ENCODE measurements around the gene SYNCRIP. TPM values are rescaled to one million over a fixed set of nuclear protein-coding genes. Genes with fewer than 3 reads are reported as not detected.

SYNCRIP gene
- total and polyA plus RNA-seq, 2 of the 13 experiments (the other 11 are each of a cell fraction or from before 2014, with no cell fraction given) = 8.1 to 112 TPM

DNA sequence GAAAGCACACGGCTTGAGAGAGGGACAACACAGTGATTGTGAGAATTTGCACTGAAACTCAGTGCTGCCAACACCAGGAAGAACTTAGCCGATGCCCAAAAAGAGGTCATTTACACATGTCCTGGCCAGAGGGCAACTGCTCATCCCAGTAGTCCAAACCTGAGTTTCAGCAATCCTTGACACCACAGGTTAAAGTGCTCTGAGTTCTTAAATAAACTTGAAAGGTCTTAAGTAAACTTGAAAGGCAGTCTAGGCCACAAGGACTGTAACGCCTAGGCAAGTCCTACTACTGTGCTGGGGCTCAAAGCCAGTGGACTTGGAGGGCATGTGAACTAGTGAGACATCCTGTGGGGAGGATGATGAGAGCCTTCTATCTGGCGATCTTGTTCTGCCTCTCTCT is 63.1 kb downstream of the SYNCRIP start:
- H3K4me1 ChIP-seq (ENCODE audit: insufficient read depth, low read length) = peaks cover 54% of the 10 kb centered on the region
- CTCF ChIA-PET (ENCODE audit: low intra/inter-chr PET ratio, low total read pairs) = no interaction called here

More for the DNA sequence above, 63.1 kb downstream of the SYNCRIP start:
- DNase-seq (ENCODE audit: low spot score) (no peak), FAIRE-seq (no peak), ATAC-seq (peak; percentile 35)
- WGBS (ENCODE audit: low lambda C conversion rate) = 81% methylated on average over 4 of the region's 4 CpGs
- Histone ChIP-seq H3K4me2 (ENCODE audit: low read depth, low read length) (no peak overlapping the region), H3K27me3 (ENCODE audit: control insufficient read depth in 1 of 2, insufficient read depth in 2 of 2, low read length in 2 of 2) (no peaks in the 10 kb centered on the region), H3K36me3 (replicated peaks in 1 of 2; ENCODE audit: control insufficient read depth in 1 of 2, insufficient read depth in 2 of 2, low read length in 2 of 2) (no peaks in the 10 kb centered on the region), H3K9ac (ENCODE audit: insufficient read depth, low read depth, low read length) (0 out of 2 replicates have a peak overlapping the region, but pooled peaks have one; percentile 14), H4K20me1 (ENCODE audit: insufficient read depth, low read length) (peaks cover 14% of the 10 kb centered on the region; the same call in 1 of the 2 replicates), H2AFZ (ENCODE audit: low read length) (no peak overlapping the region), H3K27ac (ENCODE audit: extremely low read length, insufficient read depth, low read length) (peak overlapping the region; percentile 45), H3K9me3 (ENCODE audit: low read length) (peaks cover 13% of the 10 kb centered on the region; the same call in 1 of the 2 replicates), H3K4me3 (replicated peaks in 1 of 3; ENCODE audit: insufficient read depth in 1 of 3, low read depth in 2 of 3, low read length in 3 of 3) (no peak overlapping the region), H3K79me2 (ENCODE audit: insufficient read depth, low read length) (peaks cover 77% of the 10 kb centered on the region)
- POLR2A ChIA-PET = no interaction called here
- BruUV-seq (replicated peaks) = no TSS peak
- in situ Hi-C loops (cut with HindIII; ENCODE audit: extremely low pct_ligation_motif_present, low pct_unique_long_range_greater_than_20kb) = no loop called here
- TF ChIP-seq ZNF816 (CRISPR knock-in tag; IDR thresholded peaks at IDR 0.05; ENCODE audit: borderline replicate concordance) (no peak), HNF4A (CRISPR knock-in tag; IDR thresholded peaks at IDR 0.05) (peak; percentile 22; the same call in 1 of the 2 replicates), SOX13 (IDR thresholded peaks at IDR 0.05) (no peak), SOX13 (CRISPR knock-in tag; conservative IDR thresholded peaks at IDR 0.05 in 1 of 2, IDR thresholded peaks at IDR 0.05 in 1 of 2) (no peak), NFIC (IDR thresholded peaks at IDR 0.05; ENCODE audit: low read length) (no peak)
- TF ChIP-seq, protein P1, sequence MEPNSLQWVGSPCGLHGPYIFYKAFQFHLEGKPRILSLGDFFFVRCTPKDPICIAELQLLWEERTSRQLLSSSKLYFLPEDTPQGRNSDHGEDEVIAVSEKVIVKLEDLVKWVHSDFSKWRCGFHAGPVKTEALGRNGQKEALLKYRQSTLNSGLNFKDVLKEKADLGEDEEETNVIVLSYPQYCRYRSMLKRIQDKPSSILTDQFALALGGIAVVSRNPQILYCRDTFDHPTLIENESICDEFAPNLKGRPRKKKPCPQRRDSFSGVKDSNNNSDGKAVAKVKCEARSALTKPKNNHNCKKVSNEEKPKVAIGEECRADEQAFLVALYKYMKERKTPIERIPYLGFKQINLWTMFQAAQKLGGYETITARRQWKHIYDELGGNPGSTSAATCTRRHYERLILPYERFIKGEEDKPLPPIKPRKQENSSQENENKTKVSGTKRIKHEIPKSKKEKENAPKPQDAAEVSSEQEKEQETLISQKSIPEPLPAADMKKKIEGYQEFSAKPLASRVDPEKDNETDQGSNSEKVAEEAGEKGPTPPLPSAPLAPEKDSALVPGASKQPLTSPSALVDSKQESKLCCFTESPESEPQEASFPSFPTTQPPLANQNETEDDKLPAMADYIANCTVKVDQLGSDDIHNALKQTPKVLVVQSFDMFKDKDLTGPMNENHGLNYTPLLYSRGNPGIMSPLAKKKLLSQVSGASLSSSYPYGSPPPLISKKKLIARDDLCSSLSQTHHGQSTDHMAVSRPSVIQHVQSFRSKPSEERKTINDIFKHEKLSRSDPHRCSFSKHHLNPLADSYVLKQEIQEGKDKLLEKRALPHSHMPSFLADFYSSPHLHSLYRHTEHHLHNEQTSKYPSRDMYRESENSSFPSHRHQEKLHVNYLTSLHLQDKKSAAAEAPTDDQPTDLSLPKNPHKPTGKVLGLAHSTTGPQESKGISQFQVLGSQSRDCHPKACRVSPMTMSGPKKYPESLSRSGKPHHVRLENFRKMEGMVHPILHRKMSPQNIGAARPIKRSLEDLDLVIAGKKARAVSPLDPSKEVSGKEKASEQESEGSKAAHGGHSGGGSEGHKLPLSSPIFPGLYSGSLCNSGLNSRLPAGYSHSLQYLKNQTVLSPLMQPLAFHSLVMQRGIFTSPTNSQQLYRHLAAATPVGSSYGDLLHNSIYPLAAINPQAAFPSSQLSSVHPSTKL (CRISPR knock-in tag; IDR thresholded peaks at IDR 0.05) = no peak
- TF ChIP-seq, protein P2, sequence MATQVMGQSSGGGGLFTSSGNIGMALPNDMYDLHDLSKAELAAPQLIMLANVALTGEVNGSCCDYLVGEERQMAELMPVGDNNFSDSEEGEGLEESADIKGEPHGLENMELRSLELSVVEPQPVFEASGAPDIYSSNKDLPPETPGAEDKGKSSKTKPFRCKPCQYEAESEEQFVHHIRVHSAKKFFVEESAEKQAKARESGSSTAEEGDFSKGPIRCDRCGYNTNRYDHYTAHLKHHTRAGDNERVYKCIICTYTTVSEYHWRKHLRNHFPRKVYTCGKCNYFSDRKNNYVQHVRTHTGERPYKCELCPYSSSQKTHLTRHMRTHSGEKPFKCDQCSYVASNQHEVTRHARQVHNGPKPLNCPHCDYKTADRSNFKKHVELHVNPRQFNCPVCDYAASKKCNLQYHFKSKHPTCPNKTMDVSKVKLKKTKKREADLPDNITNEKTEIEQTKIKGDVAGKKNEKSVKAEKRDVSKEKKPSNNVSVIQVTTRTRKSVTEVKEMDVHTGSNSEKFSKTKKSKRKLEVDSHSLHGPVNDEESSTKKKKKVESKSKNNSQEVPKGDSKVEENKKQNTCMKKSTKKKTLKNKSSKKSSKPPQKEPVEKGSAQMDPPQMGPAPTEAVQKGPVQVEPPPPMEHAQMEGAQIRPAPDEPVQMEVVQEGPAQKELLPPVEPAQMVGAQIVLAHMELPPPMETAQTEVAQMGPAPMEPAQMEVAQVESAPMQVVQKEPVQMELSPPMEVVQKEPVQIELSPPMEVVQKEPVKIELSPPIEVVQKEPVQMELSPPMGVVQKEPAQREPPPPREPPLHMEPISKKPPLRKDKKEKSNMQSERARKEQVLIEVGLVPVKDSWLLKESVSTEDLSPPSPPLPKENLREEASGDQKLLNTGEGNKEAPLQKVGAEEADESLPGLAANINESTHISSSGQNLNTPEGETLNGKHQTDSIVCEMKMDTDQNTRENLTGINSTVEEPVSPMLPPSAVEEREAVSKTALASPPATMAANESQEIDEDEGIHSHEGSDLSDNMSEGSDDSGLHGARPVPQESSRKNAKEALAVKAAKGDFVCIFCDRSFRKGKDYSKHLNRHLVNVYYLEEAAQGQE (IDR thresholded peaks at IDR 0.05; ENCODE audit: borderline replicate concordance in 1 of 2, low read depth in 1 of 2, low read length in 2 of 2) = no peak
- intact Hi-C loops (cut with micrococcal nuclease; ENCODE audit: unreplicated experiment) = no loop called here

Measured in HepG2 (cell line).